PC-3 (cell line): Measurements from ENCODE around the gene PCSK2. TPM values are rescaled to one million over a fixed set of nuclear protein-coding genes. Genes with fewer than 3 reads are reported as not detected.

Source experiments
- ATAC-seq: fragments of 200-7000 bp; cut with Tn5 transposase; 2 replicates; pipeline ENCODE4 v1.9.1; 2020; ENCODE audit warnings: mild to moderate bottlenecking, moderate library complexity
- BruUV-seq: library from RNA; stranded (reverse); fragments of 400-500 nt; replicated peaks from 2 replicates; lab custom pipeline; 2021; lab: Mats Ljungman, UMichigan
- CTCF ChIA-PET: fragments of 300-600 bp; sonication (Branson Sonifier 250); formaldehyde crosslinking; loops from one replicate; lab custom pipeline; 2022; ENCODE audit warnings: antibody characterized with exemption; lab: Charles Lee
- POLR2A ChIA-PET: fragments of 300-600 bp; sonication (Branson Sonifier 250); formaldehyde crosslinking; loops from one replicate; lab custom pipeline; 2022; ENCODE audit warnings: antibody characterized with exemption; ENCODE audit not compliant: unreplicated experiment; lab: Charles Lee
- DNase-seq: peaks from one replicate; pipeline ENCODE4 v3.0.0-alpha.2; 2015
- H2AFZ ChIP-seq: fragments of 300-600 bp; sonication (generic); 2 replicates; pipeline ENCODE4 v1.6.0; 2016; ENCODE audit warnings: antibody characterized with exemption, low read length
- H3F3A ChIP-seq: fragments of 300-600 bp; sonication (generic); one replicate; pipeline ENCODE4 v1.6.0; 2017; ENCODE audit warnings: antibody characterized with exemption, low read length, control low read depth, mild to moderate bottlenecking; ENCODE audit not compliant: unreplicated experiment
- H3K27ac ChIP-seq: fragments of 300-600 bp; sonication (generic); 2 replicates; pipeline ENCODE4 v1.5.1; 2016; ENCODE audit warnings: mild to moderate bottlenecking, low read length
- H3K27me3 ChIP-seq: fragments of 300-600 bp; sonication (generic); 2 replicates; pipeline ENCODE4 v1.6.1; 2016; ENCODE audit warnings: low read length, mixed read lengths
- H3K36me3 ChIP-seq: fragments of 300-600 bp; sonication (generic); 2 replicates; pipeline ENCODE4 v1.6.1; 2016; ENCODE audit warnings: low read depth, mixed run types, low read length, mixed read lengths
- H3K4me1 ChIP-seq: fragments of 300-600 bp; sonication (generic); 2 replicates; pipeline ENCODE4 v1.5.1; 2016; ENCODE audit warnings: low read length; ENCODE audit not compliant: insufficient read depth
- H3K4me2 ChIP-seq: fragments of 300-600 bp; sonication (generic); 2 replicates; pipeline ENCODE4 v1.6.0; 2016; ENCODE audit warnings: low read length
- H3K4me3 ChIP-seq: fragments of 300-600 bp; sonication (generic); 2 replicates; pipeline ENCODE4 v1.5.1; 2016; ENCODE audit warnings: mild to moderate bottlenecking, low read length, mixed read lengths
- H3K79me2 ChIP-seq: fragments of 300-600 bp; sonication (generic); 2 replicates; pipeline ENCODE4 v1.6.1; 2017; ENCODE audit warnings: low read length, mixed read lengths
- H3K9ac ChIP-seq: fragments of 300-600 bp; sonication (generic); 2 replicates; pipeline ENCODE4 v1.6.0; 2016; ENCODE audit warnings: mild to moderate bottlenecking, low read length
- H3K9me2 ChIP-seq: fragments of 300-600 bp; sonication (generic); replicated peaks from 2 replicates; pipeline ENCODE4 v1.6.1; 2016; ENCODE audit warnings: mixed run types, low read length, mixed read lengths
- H3K9me3 ChIP-seq: fragments of 300-600 bp; sonication (generic); 2 replicates; pipeline ENCODE4 v1.6.1; 2016; ENCODE audit warnings: low read length, mixed read lengths
- H4K20me1 ChIP-seq: fragments of 300-600 bp; sonication (generic); 2 replicates; pipeline ENCODE4 v1.6.1; 2016; ENCODE audit warnings: low read length, mixed read lengths
- EZH2 ChIP-seq: fragments of 300-600 bp; sonication (generic); IDR thresholded peaks from one replicate; pipeline ENCODE4 v1.6.1; 2017; ENCODE audit warnings: antibody characterized with exemption, mild to moderate bottlenecking, low read length; ENCODE audit not compliant: unreplicated experiment
- EZH2phosphoT487 ChIP-seq: fragments of 300-600 bp; sonication (generic); IDR thresholded peaks from 2 replicates; pipeline ENCODE4 v1.6.1; 2018; ENCODE audit warnings: mild to moderate bottlenecking, antibody characterized with exemption, low read length, borderline replicate concordance
- intact Hi-C: fragments of 100-400 bp; cut with micrococcal nuclease; formaldehyde crosslinking; loops from 2 replicates; pipeline ENCODE4 v1.9.0; 2023
- total RNA-seq: library from RNA; depleted of rRNA; stranded (reverse); fragments of >200 nt; gene quantifications from 2 replicates; pipeline ENCODE4 v1.2.3, GENCODE V29; 2014
- TF ChIP-seq, protein P1 (sequence below): fragments of 300-600 bp; sonication (generic); conservative IDR thresholded peaks from 2 replicates; pipeline ENCODE4 v1.5.1; 2017; ENCODE audit warnings: antibody characterized with exemption, low read depth, mild to moderate bottlenecking, low read length

The PCSK2 gene
- total RNA-seq, 1 experiment from 2014 or later, result not detected

DNA sequence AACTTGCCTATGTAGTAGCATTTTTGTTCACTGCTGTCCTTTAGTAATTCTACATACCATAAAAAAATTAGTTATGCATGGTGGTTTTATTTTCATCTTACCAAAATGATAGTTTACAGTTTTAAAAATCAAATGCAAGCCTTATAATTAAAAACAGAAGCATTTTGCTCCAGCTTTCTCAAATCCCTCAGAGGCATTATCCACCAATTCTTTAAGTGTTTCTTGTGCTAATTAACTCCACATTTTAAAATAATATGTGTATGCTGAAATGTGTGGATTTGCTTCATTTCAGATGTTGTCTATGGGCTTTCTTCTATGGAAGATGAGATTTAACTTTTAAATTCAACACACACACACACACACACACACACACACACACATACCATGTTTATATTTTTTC, 49.3 kb downstream of the PCSK2 start:
- Histone ChIP-seq H3K79me2 (no peaks in the 10 kb centered on the region), H3F3A (no peaks in the 10 kb centered on the region), H3K9me3 (no peaks in the 10 kb centered on the region), H3K9ac (no peak overlapping the region), H2AFZ (no peak overlapping the region), H3K27ac (no peak overlapping the region), H3K36me3 (no peaks in the 10 kb centered on the region), H4K20me1 (no peaks in the 10 kb centered on the region), H3K9me2 (no peaks in the 10 kb centered on the region), H3K27me3 (peaks cover 26% of the 10 kb centered on the region), H3K4me2 (no peak overlapping the region), H3K4me1 (no peaks in the 10 kb centered on the region), H3K4me3 (no peak overlapping the region)
- no TSS peak for BruUV-seq
- TF ChIP-seq EZH2, result no peak
- TF ChIP-seq EZH2phosphoT487, result no peak
- TF ChIP-seq, protein P1, sequence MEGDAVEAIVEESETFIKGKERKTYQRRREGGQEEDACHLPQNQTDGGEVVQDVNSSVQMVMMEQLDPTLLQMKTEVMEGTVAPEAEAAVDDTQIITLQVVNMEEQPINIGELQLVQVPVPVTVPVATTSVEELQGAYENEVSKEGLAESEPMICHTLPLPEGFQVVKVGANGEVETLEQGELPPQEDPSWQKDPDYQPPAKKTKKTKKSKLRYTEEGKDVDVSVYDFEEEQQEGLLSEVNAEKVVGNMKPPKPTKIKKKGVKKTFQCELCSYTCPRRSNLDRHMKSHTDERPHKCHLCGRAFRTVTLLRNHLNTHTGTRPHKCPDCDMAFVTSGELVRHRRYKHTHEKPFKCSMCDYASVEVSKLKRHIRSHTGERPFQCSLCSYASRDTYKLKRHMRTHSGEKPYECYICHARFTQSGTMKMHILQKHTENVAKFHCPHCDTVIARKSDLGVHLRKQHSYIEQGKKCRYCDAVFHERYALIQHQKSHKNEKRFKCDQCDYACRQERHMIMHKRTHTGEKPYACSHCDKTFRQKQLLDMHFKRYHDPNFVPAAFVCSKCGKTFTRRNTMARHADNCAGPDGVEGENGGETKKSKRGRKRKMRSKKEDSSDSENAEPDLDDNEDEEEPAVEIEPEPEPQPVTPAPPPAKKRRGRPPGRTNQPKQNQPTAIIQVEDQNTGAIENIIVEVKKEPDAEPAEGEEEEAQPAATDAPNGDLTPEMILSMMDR, result no peak
- no peak for ATAC-seq
- DNase-seq, result no peak
- POLR2A ChIA-PET, result no interaction called here
- CTCF ChIA-PET, result no interaction called here
- intact Hi-C loops, result no loop called here

DNA sequence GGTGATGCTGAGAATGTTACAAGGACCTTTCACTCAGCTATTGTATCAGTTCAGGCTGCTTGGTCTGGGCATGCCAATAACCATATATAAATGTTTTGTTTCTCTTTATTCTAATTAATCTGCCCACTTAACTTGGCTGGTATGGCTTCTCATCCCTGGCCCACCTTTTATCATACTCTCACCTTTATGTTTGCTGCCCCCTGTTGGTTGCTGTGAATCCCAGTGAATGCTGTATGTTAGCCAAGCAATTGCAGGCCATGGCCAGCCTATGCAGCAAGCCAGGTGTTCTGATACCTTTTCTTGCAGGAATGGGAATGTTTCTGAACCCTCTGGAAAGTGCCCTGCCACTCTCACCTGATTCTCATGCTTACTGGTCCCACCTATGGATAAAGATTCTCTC, 54.6 kb downstream of the PCSK2 start:
- H3K9me2 ChIP-seq, result no peaks in the 10 kb centered on the region
- ATAC-seq (no peak), DNase-seq (peak; percentile 62)
- H4K20me1 ChIP-seq, result no peaks in the 10 kb centered on the region
- H3F3A ChIP-seq, result no peaks in the 10 kb centered on the region
- TF ChIP-seq EZH2, result no peak
- TF ChIP-seq, protein P1, result peak; percentile 73
- no TSS peak for BruUV-seq
- H3K79me2 ChIP-seq, result no peaks in the 10 kb centered on the region
- no peak overlapping the region for H2AFZ ChIP-seq
- ChIA-PET POLR2A (no interaction called here), CTCF (no interaction called here)
- intact Hi-C loops, result loop anchor here (10.0 kb wide), 1 partner anchor 477 kb away; no protein-coding TSS in a partner anchor
- no peak overlapping the region for H3K27ac ChIP-seq
- no peak overlapping the region for H3K4me3 ChIP-seq
- no peaks in the 10 kb centered on the region for H3K4me1 ChIP-seq
- no peak overlapping the region for H3K4me2 ChIP-seq
- no peaks in the 10 kb centered on the region for H3K36me3 ChIP-seq
- H3K9me3 ChIP-seq, result no peaks in the 10 kb centered on the region
- H3K9ac ChIP-seq, result no peak overlapping the region
- peaks cover 43% of the 10 kb centered on the region for H3K27me3 ChIP-seq

DNA sequence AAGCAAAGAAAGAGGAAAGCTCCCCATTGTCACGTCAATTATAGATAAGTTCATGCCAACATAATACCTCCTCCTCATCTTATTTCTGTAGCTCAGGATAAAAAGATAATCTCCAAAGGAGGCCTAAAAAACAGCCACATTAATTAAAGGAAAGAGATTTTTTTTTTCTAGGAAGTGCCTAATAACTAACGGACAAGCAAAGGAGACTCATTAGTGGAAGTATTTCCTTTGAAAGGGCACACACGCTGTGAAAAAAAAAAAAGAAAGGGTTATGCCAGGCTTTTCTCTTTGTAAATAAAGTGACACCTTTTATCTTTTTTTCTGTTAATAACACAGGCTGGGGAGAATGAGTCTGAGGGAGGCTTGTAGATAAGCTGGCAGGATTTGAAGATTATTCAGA, 55.7 kb downstream of the PCSK2 start:
- no TSS peak for BruUV-seq
- no peaks in the 10 kb centered on the region for H3K4me1 ChIP-seq
- ATAC-seq, result no peak

More for the DNA sequence above, 55.7 kb downstream of the PCSK2 start:
- ChIA-PET CTCF (no interaction called here), POLR2A (no interaction called here)
- intact Hi-C loops, result loop anchor here (10.0 kb wide), 1 partner anchor 478 kb away; no protein-coding TSS in a partner anchor
- H4K20me1 ChIP-seq, result no peaks in the 10 kb centered on the region
- no peak overlapping the region for H2AFZ ChIP-seq
- H3K79me2 ChIP-seq, result no peaks in the 10 kb centered on the region
- H3F3A ChIP-seq, result no peaks in the 10 kb centered on the region
- H3K27me3 ChIP-seq, result peaks cover 47% of the 10 kb centered on the region
- H3K36me3 ChIP-seq, result no peaks in the 10 kb centered on the region
- H3K9me3 ChIP-seq, result no peaks in the 10 kb centered on the region
- no peak overlapping the region for H3K9ac ChIP-seq
- H3K27ac ChIP-seq, result no peak overlapping the region
- no peak for DNase-seq
- H3K4me3 ChIP-seq, result no peak overlapping the region
- H3K9me2 ChIP-seq, result no peaks in the 10 kb centered on the region
- no peak for TF ChIP-seq EZH2phosphoT487
- TF ChIP-seq, protein P1, result no peak
- TF ChIP-seq EZH2, result no peak
- H3K4me2 ChIP-seq, result no peak overlapping the region
